ENCODE data around the gene ROPN1. TPM values are rescaled to one million over a fixed set of nuclear protein-coding genes. Genes with fewer than 3 reads are reported as not detected.
"Not testable (repeated sequence)": the region's sequence is repeated elsewhere in the genome, so short reads cannot be mapped to it uniquely, and the experiment has no call there.

ROPN1 gene
- total RNA-seq, 1 experiment from 2014 or later, result 0.21 TPM

GRCh38 chr3:124001366-124001765, 9.4 kb upstream of the ROPN1 start:
- DNase-seq (ENCODE audit: low read depth), result not testable (repeated sequence)

- no peak for DNase-seq (ENCODE audit: low read depth)
Observed at GRCh38 chr3:123997543-123997942, 5.6 kb upstream of the ROPN1 start.

- no peak for DNase-seq (ENCODE audit: low read depth)
Observed at GRCh38 chr3:123993818-123994217, 1.9 kb upstream of the ROPN1 start.

- DNase-seq (ENCODE audit: low read depth), result no peak
Observed at GRCh38 chr3:123986427-123986826, 5.5 kb downstream of the ROPN1 start.

- DNase-seq (ENCODE audit: low read depth), result no peak
Observed at GRCh38 chr3:123984957-123985356, 7.0 kb downstream of the ROPN1 start.

GRCh38 chr3:123984350-123984749, 7.6 kb downstream of the ROPN1 start:
- no peak for DNase-seq (ENCODE audit: low read depth)

GRCh38 chr3:123981317-123981716, 10.6 kb downstream of the ROPN1 start:
- DNase-seq (ENCODE audit: low read depth), result not testable (repeated sequence)

GRCh38 chr3:123980539-123980938, 11.4 kb downstream of the ROPN1 start:
- no peak for DNase-seq (ENCODE audit: low read depth)

GRCh38 chr3:123979525-123980501, 12.1 kb downstream of the ROPN1 start:
- peak; percentile 68 for DNase-seq (ENCODE audit: low read depth)

- peak; percentile 62 for DNase-seq (ENCODE audit: low read depth)
Observed at GRCh38 chr3:123976904-123977303, 15.0 kb downstream of the ROPN1 start.

- DNase-seq (ENCODE audit: low read depth), result peak; percentile 84
Observed at GRCh38 chr3:123976181-123976898, 15.6 kb downstream of the ROPN1 start.

GRCh38 chr3:123975030-123975429, 16.9 kb downstream of the ROPN1 start:
- DNase-seq (ENCODE audit: low read depth), result not testable (repeated sequence)

- no peak for DNase-seq (ENCODE audit: low read depth)
Observed at GRCh38 chr3:123971406-123971805, 20.5 kb downstream of the ROPN1 start.

GRCh38 chr3:123967260-123967659, 24.7 kb downstream of the ROPN1 start:
- not testable (repeated sequence) for DNase-seq (ENCODE audit: low read depth)

GRCh38 chr3:123966799-123967198, 25.1 kb downstream of the ROPN1 start:
- DNase-seq (ENCODE audit: low read depth), result not testable (repeated sequence)

GRCh38 chr3:123964793-123965192, 27.1 kb downstream of the ROPN1 start:
- not testable (repeated sequence) for DNase-seq (ENCODE audit: low read depth)

GRCh38 chr3:123961508-123961856, 30.4 kb downstream of the ROPN1 start:
- no peak for DNase-seq (ENCODE audit: low read depth)

- DNase-seq (ENCODE audit: low read depth), result peak; percentile 97
Observed at GRCh38 chr3:123960781-123961507, 31.0 kb downstream of the ROPN1 start, which contains the start of gene CCDC14. Gene CCDC14 (minus strand): TSS chr3:123961229. CDS start chr3:123961173, 56 bp downstream.

GRCh38 chr3:123953735-123954134, 38.2 kb downstream of the ROPN1 start:
- DNase-seq (ENCODE audit: low read depth), result no peak

- DNase-seq (ENCODE audit: low read depth), result no peak
Observed at GRCh38 chr3:123952844-123953520, 38.9 kb downstream of the ROPN1 start.
